CD4-positive, alpha-beta T cell treated with Interleukin-6 at 100 ng/mL for 8 hours (primary cell): ENCODE data around the gene COL23A1.
"Not testable (repeated sequence)": the region's sequence is repeated elsewhere in the genome, so short reads cannot be mapped to it uniquely, and the experiment has no call there.

Experiments used
- DNase-seq: peaks from one replicate; pipeline ENCODE4 v3.0.0-alpha.2; 2020; ENCODE audit warnings: mixed read lengths, low spot score

The COL23A1 gene

GRCh38 chr5:178304016-178304415, 286.2 kb downstream of the COL23A1 start:
- DNase-seq = no peak

- DNase-seq = not testable (repeated sequence)
Observed at GRCh38 chr5:178302321-178302720, 287.9 kb downstream of the COL23A1 start.

GRCh38 chr5:178301641-178302040, 288.6 kb downstream of the COL23A1 start:
- DNase-seq = no peak

- DNase-seq = no peak
Observed at GRCh38 chr5:178298283-178298807, 291.8 kb downstream of the COL23A1 start.

GRCh38 chr5:178297751-178298150, 292.4 kb downstream of the COL23A1 start:
- DNase-seq = no peak

- DNase-seq = no peak
Observed at GRCh38 chr5:178296066-178296465, 294.1 kb downstream of the COL23A1 start.

- no peak for DNase-seq
Observed at GRCh38 chr5:178295589-178295988, 294.6 kb downstream of the COL23A1 start.

GRCh38 chr5:178293815-178294214, 296.4 kb downstream of the COL23A1 start:
- DNase-seq = no peak

- no peak for DNase-seq
Observed at GRCh38 chr5:178293400-178293799, 296.8 kb downstream of the COL23A1 start.

- DNase-seq = no peak
Observed at GRCh38 chr5:178292826-178293205, 297.4 kb downstream of the COL23A1 start.

GRCh38 chr5:178291969-178292825, 298.0 kb downstream of the COL23A1 start:
- DNase-seq = no peak

GRCh38 chr5:178291161-178291561, 299.0 kb downstream of the COL23A1 start:
- DNase-seq = no peak

- no peak for DNase-seq
Observed at GRCh38 chr5:178290376-178290775, 299.8 kb downstream of the COL23A1 start.

- no peak for DNase-seq
Observed at GRCh38 chr5:178289438-178289837, 300.8 kb downstream of the COL23A1 start.

GRCh38 chr5:178288401-178289368, 301.5 kb downstream of the COL23A1 start:
- no peak for DNase-seq

- no peak for DNase-seq
Observed at GRCh38 chr5:178287791-178288105, 302.4 kb downstream of the COL23A1 start.

GRCh38 chr5:178287091-178287790, 303.0 kb downstream of the COL23A1 start:
- no peak for DNase-seq

- no peak for DNase-seq
Observed at GRCh38 chr5:178286226-178287090, 303.7 kb downstream of the COL23A1 start.

- no peak for DNase-seq
Observed at GRCh38 chr5:178285399-178286225, 304.6 kb downstream of the COL23A1 start.

- DNase-seq = no peak
Observed at GRCh38 chr5:178284996-178285395, 305.2 kb downstream of the COL23A1 start.
